Tibial nerve (tissue), 4 donors: Measurements from ENCODE around the gene EPAS1. TPM values are rescaled to one million over a fixed set of nuclear protein-coding genes. Genes with fewer than 3 reads are reported as not detected.

ENCODE experiments used
- DNase-seq, 2 donors: peaks; one replicate each; pipeline ENCODE4 v3.0.0-alpha.2; 2019; ENCODE audit warnings: low spot score in 2 of 2
- H3K27ac ChIP-seq, 4 donors: fragments of 200-600 bp; sonication (generic) in 3 of 4; one replicate each; pipeline ENCODE4 v1.5.1; 2017 to 2019; ENCODE audit warnings: mild to moderate bottlenecking in 1 of 4
- H3K27me3 ChIP-seq, 2 donors: fragments of 200-600 bp; sonication (generic) in 1 of 2; one replicate each; pipeline versions ENCODE4 v1.5.1 to v1.6.0; 2017 to 2019
- H3K36me3 ChIP-seq, 3 donors: fragments of 200-600 bp; sonication (generic); one replicate each; pipeline ENCODE4 v1.5.1; 2018 to 2019
- H3K4me1 ChIP-seq, 4 donors: fragments of 200-600 bp; sonication (generic) in 3 of 4; one replicate each; pipeline ENCODE4 v1.5.1; 2017 to 2019
- H3K4me3 ChIP-seq, 4 donors: fragments of 200-600 bp; sonication (generic) in 3 of 4; one replicate each; pipeline ENCODE4 v1.5.1; 2017 to 2019; ENCODE audit warnings: mild to moderate bottlenecking in 1 of 4, moderate library complexity in 1 of 4
- H3K9me3 ChIP-seq, 4 donors: fragments of 200-600 bp; sonication (generic) in 3 of 4; one replicate each; pipeline ENCODE4 v1.5.1; 2017 to 2019
- EP300 ChIP-seq, 2 donors: sonication (generic); formaldehyde crosslinking; IDR thresholded peaks; one replicate each; pipeline ENCODE4 v1.6.1; 2017; ENCODE audit warnings: antibody characterized with exemption in 2 of 2, mild to moderate bottlenecking in 1 of 2
- POLR2A ChIP-seq, 2 donors: fragments of 450-650 bp; IDR thresholded peaks; one replicate each; pipeline ENCODE4 v1.6.1; 2017; ENCODE audit warnings: antibody characterized with exemption in 2 of 2, mild to moderate bottlenecking in 2 of 2, moderate library complexity in 2 of 2
- WGBS, 2 donors: methylation state at CpG; one replicate each; pipeline ENCODE4 v1.1.5; 2018; 5-methylcytosine and 5-hydroxymethylcytosine counted together
- total RNA-seq, 4 donors: library from RNA; depleted of rRNA; stranded (reverse); fragments of >200 nt; gene quantifications; one replicate each; pipeline ENCODE4 v1.1.0, GENCODE V29; 2016
- TF ChIP-seq, protein P1 (sequence below), 5 experiments: fragments of 200-600 bp in 3 of 5; fragments of 450-650 bp in 2 of 5; sonication (generic) in 3 of 5; IDR thresholded peaks; one replicate each; pipeline ENCODE4 v1.5.1; 2016 to 2019; ENCODE audit warnings: antibody characterized with exemption in 5 of 5, mild to moderate bottlenecking in 3 of 5, moderate library complexity in 2 of 5

Gene EPAS1
- total RNA-seq, 4 donors from 2014 or later: 110 to 451 (median 231) TPM

DNA sequence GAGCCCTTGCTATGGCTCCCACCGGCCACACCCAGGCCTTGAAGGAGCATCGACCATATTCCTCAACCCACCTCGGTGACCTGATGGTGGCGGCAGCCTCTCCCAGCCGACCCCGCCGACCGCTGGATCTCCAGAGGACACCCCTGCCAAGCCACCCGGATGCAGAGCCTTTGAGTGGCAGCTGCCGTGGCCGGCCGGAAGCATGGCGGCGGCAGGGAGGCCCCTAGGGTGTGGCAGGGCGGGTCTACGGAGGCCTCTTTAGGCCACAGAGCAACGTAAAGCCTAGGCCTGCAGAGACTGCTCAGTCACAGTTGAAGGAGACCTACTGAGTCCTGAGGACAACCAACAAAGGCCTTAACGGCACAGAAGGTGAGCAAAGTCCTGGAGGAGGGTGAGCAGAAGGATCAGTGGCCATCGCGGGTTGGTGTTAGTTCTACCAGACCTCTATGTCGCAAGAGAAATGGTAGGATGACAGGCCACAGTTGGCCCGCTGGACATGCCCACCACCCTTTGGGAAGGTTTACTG is 131.8 kb downstream of the EPAS1 start:
- H3K36me3 ChIP-seq: no peaks in the 10 kb centered on the region
- H3K27me3 ChIP-seq: no peaks in the 10 kb centered on the region
- no peaks in the 10 kb centered on the region for H3K4me1 ChIP-seq
- TF ChIP-seq POLR2A (IDR thresholded peaks at IDR 0.05) (no peak), EP300 (IDR thresholded peaks at IDR 0.05) (no peak)
- TF ChIP-seq, protein P1, sequence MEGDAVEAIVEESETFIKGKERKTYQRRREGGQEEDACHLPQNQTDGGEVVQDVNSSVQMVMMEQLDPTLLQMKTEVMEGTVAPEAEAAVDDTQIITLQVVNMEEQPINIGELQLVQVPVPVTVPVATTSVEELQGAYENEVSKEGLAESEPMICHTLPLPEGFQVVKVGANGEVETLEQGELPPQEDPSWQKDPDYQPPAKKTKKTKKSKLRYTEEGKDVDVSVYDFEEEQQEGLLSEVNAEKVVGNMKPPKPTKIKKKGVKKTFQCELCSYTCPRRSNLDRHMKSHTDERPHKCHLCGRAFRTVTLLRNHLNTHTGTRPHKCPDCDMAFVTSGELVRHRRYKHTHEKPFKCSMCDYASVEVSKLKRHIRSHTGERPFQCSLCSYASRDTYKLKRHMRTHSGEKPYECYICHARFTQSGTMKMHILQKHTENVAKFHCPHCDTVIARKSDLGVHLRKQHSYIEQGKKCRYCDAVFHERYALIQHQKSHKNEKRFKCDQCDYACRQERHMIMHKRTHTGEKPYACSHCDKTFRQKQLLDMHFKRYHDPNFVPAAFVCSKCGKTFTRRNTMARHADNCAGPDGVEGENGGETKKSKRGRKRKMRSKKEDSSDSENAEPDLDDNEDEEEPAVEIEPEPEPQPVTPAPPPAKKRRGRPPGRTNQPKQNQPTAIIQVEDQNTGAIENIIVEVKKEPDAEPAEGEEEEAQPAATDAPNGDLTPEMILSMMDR (IDR thresholded peaks at IDR 0.05): no peak
- H3K9me3 ChIP-seq: no peaks in the 10 kb centered on the region
- WGBS, 2 donors: 98 to 99% methylated on average over 21 to 22 of the region's 22 CpGs
- no peak overlapping the region for H3K4me3 ChIP-seq
- DNase-seq: no peak
- no peak overlapping the region for H3K27ac ChIP-seq

DNA sequence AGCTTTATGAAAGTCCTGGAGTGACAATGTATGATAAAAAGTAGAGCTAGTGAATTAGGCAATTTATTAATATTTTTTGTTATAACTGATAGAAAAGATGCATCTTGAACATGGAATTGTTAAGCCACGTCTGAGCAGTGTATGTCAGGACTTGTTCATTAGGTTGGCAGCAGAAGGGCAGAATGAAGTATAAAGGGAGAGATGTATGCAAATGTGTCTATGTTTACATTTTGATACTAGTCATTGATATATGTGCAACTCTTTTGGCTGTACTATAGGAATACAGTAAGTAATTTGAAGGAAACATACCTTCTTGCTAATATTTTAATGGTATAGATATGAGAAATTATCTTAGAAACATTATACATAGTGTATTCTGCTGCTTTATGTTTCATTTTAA is 133.2 kb downstream of the EPAS1 start:
- H3K27me3 ChIP-seq: no peaks in the 10 kb centered on the region
- H3K27ac ChIP-seq: no peak overlapping the region
- H3K4me1 ChIP-seq: peaks cover 0 to 12% (median 0%) of the 10 kb centered on the region in 4 donors
- H3K4me3 ChIP-seq: no peak overlapping the region
- H3K9me3 ChIP-seq: no peaks in the 10 kb centered on the region
- TF ChIP-seq, protein P1 (IDR thresholded peaks at IDR 0.05): no peak
- TF ChIP-seq POLR2A (IDR thresholded peaks at IDR 0.05): no peak
- TF ChIP-seq EP300 (IDR thresholded peaks at IDR 0.05): no peak
- DNase-seq: no peak
- H3K36me3 ChIP-seq: no peaks in the 10 kb centered on the region
- WGBS, 2 donors: 85 to 92% methylated on average over 1 of the region's 1 CpG

DNA sequence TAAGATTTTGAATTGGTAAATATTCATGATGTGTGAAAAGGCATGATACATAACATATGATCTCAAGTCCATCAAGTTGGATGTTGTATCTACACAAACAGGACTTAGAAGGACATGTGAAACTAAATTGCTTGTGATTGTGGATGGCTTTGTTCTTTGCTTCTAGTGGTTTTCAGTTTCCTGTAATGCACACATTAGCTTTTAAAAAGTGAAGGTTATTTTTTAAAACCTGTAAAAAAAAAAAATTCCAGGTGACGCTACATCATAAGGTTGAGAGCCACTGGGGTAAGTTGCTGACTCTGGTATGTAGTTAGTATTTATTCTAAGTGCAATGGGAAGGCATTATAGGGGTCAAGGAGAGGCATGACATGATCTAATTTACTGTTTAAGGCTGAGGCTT is 133.8 kb downstream of the EPAS1 start:
- Histone ChIP-seq H3K4me1 (peaks cover 0 to 18% (median 0%) of the 10 kb centered on the region in 4 donors), H3K9me3 (no peaks in the 10 kb centered on the region), H3K36me3 (no peaks in the 10 kb centered on the region), H3K27me3 (no peaks in the 10 kb centered on the region), H3K4me3 (no peak overlapping the region), H3K27ac (no peak overlapping the region)
- TF ChIP-seq POLR2A (IDR thresholded peaks at IDR 0.05) (no peak), EP300 (IDR thresholded peaks at IDR 0.05) (no peak)
- TF ChIP-seq, protein P1 (IDR thresholded peaks at IDR 0.05): no peak
- WGBS, 2 donors: 93 to 100% methylated on average over 1 of the region's 1 CpG
- DNase-seq: no peak

DNA sequence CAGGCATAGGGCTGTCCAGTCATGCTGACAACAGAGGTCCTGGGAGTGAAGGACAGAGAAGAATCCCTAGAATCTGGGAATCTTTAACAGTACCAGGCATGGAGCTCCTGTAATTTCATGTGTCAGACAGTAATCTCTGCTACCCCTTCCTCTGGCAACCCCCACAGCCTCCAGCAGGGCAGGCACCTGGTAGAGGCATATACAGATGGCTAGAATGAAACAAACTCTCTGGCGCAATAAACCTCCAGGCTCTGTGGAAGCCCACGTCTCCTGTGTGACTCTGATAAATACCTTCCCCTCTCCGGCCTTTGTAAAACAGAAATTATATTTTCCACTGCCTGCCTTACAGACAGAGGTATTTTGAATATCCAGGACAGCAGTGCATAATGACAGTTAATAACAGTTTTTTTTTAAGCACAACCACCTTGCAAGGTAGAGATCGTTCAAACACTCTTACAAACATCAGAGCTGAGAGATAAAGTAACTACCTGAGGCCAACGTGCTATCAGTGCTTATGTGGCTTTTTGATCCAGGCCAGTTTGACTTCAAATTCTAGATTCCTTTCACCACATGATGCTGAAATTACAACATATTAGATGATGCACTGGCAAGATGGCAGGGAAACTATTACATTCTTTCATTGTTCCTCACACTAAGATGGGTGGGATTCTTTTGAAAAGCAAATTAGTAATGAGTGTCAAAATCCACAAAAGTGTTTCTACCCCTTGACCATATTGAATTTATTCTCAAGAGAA is 134.5 kb downstream of the EPAS1 start:
- Histone ChIP-seq H3K27me3 (no peaks in the 10 kb centered on the region), H3K4me1 (peaks cover 0 to 20% (median 0%) of the 10 kb centered on the region in 4 donors), H3K27ac (no peak overlapping the region), H3K9me3 (no peaks in the 10 kb centered on the region), H3K4me3 (no peak overlapping the region), H3K36me3 (no peaks in the 10 kb centered on the region)
- 78 to 87% methylated on average over 5 of the region's 5 CpGs for WGBS, 2 donors
- no peak for DNase-seq
- no peak for TF ChIP-seq POLR2A (IDR thresholded peaks at IDR 0.05)
- TF ChIP-seq, protein P1 (IDR thresholded peaks at IDR 0.05): no peak
- TF ChIP-seq EP300 (IDR thresholded peaks at IDR 0.05): no peak

DNA sequence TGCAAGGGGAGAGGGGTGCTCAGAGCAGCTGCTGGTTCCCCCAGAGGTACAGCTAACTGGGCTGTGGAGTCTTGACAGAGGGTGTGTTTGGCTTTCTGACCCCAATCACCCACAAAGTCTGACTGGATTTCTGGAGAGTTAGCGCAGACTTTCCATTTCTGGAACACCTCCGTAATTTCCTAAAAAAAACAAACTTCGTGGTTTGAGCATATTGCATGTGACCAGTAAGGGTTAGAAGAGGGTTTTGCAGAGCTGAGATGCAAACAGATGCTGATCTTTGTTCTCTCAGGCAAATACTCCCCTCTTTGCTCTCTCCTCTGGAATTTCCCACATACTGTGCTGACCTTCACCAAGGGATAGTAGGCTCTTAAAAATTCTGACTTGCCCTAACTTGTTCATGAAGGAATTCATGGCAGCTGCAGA is 137.7 kb downstream of the EPAS1 start:
- Histone ChIP-seq H3K36me3 (no peaks in the 10 kb centered on the region), H3K27ac (no peak overlapping the region), H3K27me3 (no peaks in the 10 kb centered on the region), H3K4me3 (no peak overlapping the region), H3K9me3 (no peaks in the 10 kb centered on the region), H3K4me1 (peaks cover 0 to 20% (median 0%) of the 10 kb centered on the region in 4 donors)
- TF ChIP-seq EP300 (IDR thresholded peaks at IDR 0.05): no peak
- 16 to 24% methylated on average over 3 of the region's 3 CpGs for WGBS, 2 donors
- no peak for DNase-seq
